Measurements from ENCODE around the gene ZNF738.

ZNF738 gene

DNA sequence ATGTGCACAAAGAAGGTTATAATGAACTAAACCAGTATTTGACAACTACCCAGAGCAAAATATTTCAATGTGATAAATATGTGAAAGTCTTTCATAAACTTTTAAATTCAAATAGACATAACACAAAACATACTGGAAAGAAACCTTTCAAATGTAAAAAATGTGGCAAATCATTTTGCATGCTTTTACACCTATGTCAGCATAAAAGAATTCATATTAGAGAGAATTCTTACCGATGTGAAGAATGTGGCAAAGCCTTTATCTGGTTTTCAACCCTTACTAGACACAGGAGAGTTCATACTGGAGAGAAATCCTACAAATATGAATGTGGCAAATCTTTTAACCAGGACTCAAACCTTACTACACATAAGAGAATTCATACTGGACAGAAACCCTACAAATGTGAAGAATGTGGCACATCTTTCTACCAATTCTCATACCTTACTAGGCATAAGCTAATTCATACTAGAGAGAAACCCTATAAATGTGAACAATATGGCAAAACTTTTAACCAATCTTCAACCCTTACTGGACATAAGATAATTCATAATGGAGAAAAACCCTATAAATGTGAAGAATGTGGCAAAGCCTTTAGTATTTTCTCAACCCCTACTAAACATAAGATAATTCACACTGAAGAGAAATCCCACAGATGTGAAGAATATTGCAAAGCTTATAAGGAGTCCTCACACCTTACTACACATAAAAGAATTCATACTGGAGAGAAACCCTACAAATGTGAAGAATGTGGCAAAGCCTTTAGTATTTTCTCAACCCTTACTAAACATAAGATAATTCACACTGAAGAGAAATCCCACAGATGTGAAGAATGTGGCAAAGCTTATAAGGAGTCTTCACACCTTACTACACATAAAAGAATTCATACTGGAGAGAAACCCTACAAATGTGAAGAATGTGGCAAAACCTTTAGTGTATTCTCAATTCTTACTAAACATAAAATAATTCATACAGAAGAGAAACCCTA, 64.5 kb downstream of the ZNF738 start:
- no peak for DNase-seq (ENCODE audit: low read depth)
